K562 (cell line): ENCODE results near the gene CSNK1D. TPM values are rescaled to one million over a fixed set of nuclear protein-coding genes. Genes with fewer than 3 reads are reported as not detected.

Experiments
- ATAC-seq: fragments of 200-7000 bp; cut with Tn5 transposase; 3 replicates; pipeline ENCODE4 v1.9.1; 2020; ENCODE audit warnings: moderate library complexity
- BruUV-seq: library from RNA; stranded (reverse); fragments of 400-500 nt; replicated peaks from 2 replicates; lab custom pipeline; 2021; lab: Mats Ljungman, UMichigan
- CTCF ChIA-PET: fragments of 300-600 bp; formaldehyde crosslinking; extraction: SDS; loops from one replicate; lab custom pipeline; 2021; ENCODE audit warnings: low intra/inter-chr PET ratio; lab: Yijun Ruan, JAX
- POLR2A ChIA-PET: fragments of 300-600, 350-650 bp; sonication (Branson Sonifier 250); formaldehyde crosslinking; extraction: SDS; loops from one replicate; lab custom pipeline; 2021; ENCODE audit warnings: antibody characterized with exemption, inconsistent platforms; lab: Yijun Ruan, JAX
- DNase-seq, 4 experiments: peaks; one replicate each; pipeline versions ENCODE4 v3.0.0 to v3.0.0-alpha.2; 2011 to 2018; ENCODE audit warnings: low spot score in 3 of 4, mixed read lengths in 3 of 4; ENCODE audit errors: extremely low read depth in 1 of 4
- FAIRE-seq: peaks from 2 replicates; lab custom pipeline; 2011; peaks lifted over from hg19 to GRCh38; lab: Jason Lieb, UNC
- H2AFZ ChIP-seq: 2 replicates; pipeline ENCODE4 v1.6.0; 2011; ENCODE audit warnings: low read depth, low read length, control low read depth, inconsistent platforms
- H3K27ac ChIP-seq: fragments of 200-600 bp; 3 replicates; pipeline ENCODE4 v1.8.0; 2011; ENCODE audit warnings: low read depth, mild to moderate bottlenecking, control low read depth, inconsistent platforms, low read length, moderate library complexity, mixed read lengths; ENCODE audit errors: extremely low read depth
- H3K27me3 ChIP-seq, 2 experiments: fragments of 300-600 bp in 1 of 2; 2 replicates in 1 of 2; 3 replicates in 1 of 2; pipeline versions ENCODE4 v1.6.0 to v1.8.0; 2011; ENCODE audit warnings: inconsistent platforms in 2 of 2, low read length in 2 of 2, mild to moderate bottlenecking in 1 of 2, mixed read lengths in 1 of 2, moderate library complexity in 1 of 2; ENCODE audit not compliant: control insufficient read depth in 2 of 2, insufficient read depth in 2 of 2
- H3K36me3 ChIP-seq: fragments of 300-600 bp; 3 replicates; pipeline ENCODE4 v1.8.0; 2011; ENCODE audit warnings: mild to moderate bottlenecking, low read length, inconsistent platforms; ENCODE audit not compliant: control insufficient read depth, insufficient read depth
- H3K4me1 ChIP-seq, 2 experiments: fragments of 200-600 bp in 1 of 2; replicated peaks in 1 of 2; 2 replicates in 1 of 2; 3 replicates in 1 of 2; pipeline versions ENCODE4 v1.5.1 to v1.8.0; 2011; ENCODE audit warnings: inconsistent platforms in 2 of 2, low read length in 2 of 2, mild to moderate bottlenecking in 1 of 2, mixed read lengths in 1 of 2, moderate library complexity in 1 of 2; ENCODE audit not compliant: control insufficient read depth in 2 of 2, insufficient read depth in 2 of 2
- H3K4me2 ChIP-seq: 2 replicates; pipeline ENCODE4 v1.6.1; 2011; ENCODE audit warnings: low read length, control low read depth, inconsistent platforms, mixed read lengths; ENCODE audit not compliant: insufficient read depth
- H3K4me3 ChIP-seq: fragments of 200-600 bp; sonication (generic), shearing (Covaris generic); 2 replicates; pipeline ENCODE4 v1.5.1; 2016; ENCODE audit warnings: control low read depth, inconsistent platforms
- H3K79me2 ChIP-seq: fragments of 200-600 bp; 3 replicates; pipeline ENCODE4 v1.8.0; 2011; ENCODE audit warnings: low read length, inconsistent platforms; ENCODE audit not compliant: control insufficient read depth, insufficient read depth
- H3K9ac ChIP-seq, 2 experiments: 2 replicates each; pipeline versions ENCODE4 v1.6.0 to v1.6.1; 2011; ENCODE audit warnings: low read depth in 2 of 2, low read length in 2 of 2, control low read depth in 1 of 2, inconsistent platforms in 1 of 2, mild to moderate bottlenecking in 1 of 2, mixed read lengths in 1 of 2; ENCODE audit not compliant: insufficient read depth in 1 of 2
- H3K9me1 ChIP-seq: one replicate; pipeline ENCODE4 v1.6.0; 2011; ENCODE audit warnings: inconsistent platforms, mild to moderate bottlenecking, low read length, moderate library complexity; ENCODE audit not compliant: control insufficient read depth, insufficient read depth
- H3K9me3 ChIP-seq: replicated peaks from 2 replicates; pipeline ENCODE4 v1.5.1; 2011; ENCODE audit warnings: low read depth, low read length, inconsistent platforms; ENCODE audit not compliant: control insufficient read depth, insufficient read depth
- H4K20me1 ChIP-seq: replicated peaks from 2 replicates; pipeline ENCODE4 v1.6.1; 2011; ENCODE audit warnings: low read length, inconsistent platforms, mixed read lengths; ENCODE audit not compliant: control insufficient read depth, insufficient read depth
- NFYB ChIP-seq: IDR thresholded peaks from 2 replicates; pipeline ENCODE4 v1.6.1; 2011; ENCODE audit warnings: mild to moderate bottlenecking, moderate library complexity; ENCODE audit not compliant: insufficient read length; ENCODE audit errors: extremely low read depth
- RBM22 ChIP-seq: fragments of 200-400 bp; formaldehyde crosslinking; IDR thresholded peaks from 2 replicates; pipeline ENCODE4 v1.6.1; 2018; ENCODE audit warnings: low read length, low read depth; ENCODE audit not compliant: poor library complexity, severe bottlenecking
- ZNF707 ChIP-seq: fragments of 250-450 bp; sonication (Bioruptor Pico); conservative IDR thresholded peaks from 2 replicates; pipeline ENCODE4 v1.8.0; 2022; ENCODE audit warnings: inconsistent platforms, mild to moderate bottlenecking, moderate library complexity
- WGBS: fragments of 100-300 bp; shearing (Covaris generic); methylation state at CpG from one replicate; pipeline ENCODE4 v1.1.6; 2016; ENCODE audit warnings: low coverage, mixed read lengths; ENCODE audit not compliant: insufficient coverage; ENCODE audit errors: missing lambda C conversion rate; 5-methylcytosine and 5-hydroxymethylcytosine counted together
- in situ Hi-C: fragments of 300-500 bp; cut with MboI; formaldehyde crosslinking; loops from 4 replicates; pipeline ENCODE4 v1.15.0; 2018; ENCODE audit warnings: inconsistent platforms, mixed read lengths
- intact Hi-C: fragments of 100-400 bp; cut with micrococcal nuclease; formaldehyde crosslinking; loops from 2 replicates; pipeline ENCODE4 v1.14.2; 2022
- polyA plus RNA-seq, 8 experiments: library from polyadenylated mRNA; depleted of rRNA in 4 of 8; stranded (reverse) in 5 of 8; unstranded in 3 of 8; fragments of >200 nt; fragmentation: Nextera tagmentation in 2 of 8; fragmentation: Illumina TruSeq in 1 of 8; extraction: Ambion mirVana in 2 of 8; extraction: Trizol in 1 of 8; gene quantifications; 2 replicates each; pipeline versions ENCODE4 v1.2.1 to v1.2.3, GENCODE V29; 2011 to 2014; ENCODE audit warnings: inconsistent platforms in 1 of 8, missing spikeins in 1 of 8
- total RNA-seq, 7 experiments: library from RNA; depleted of rRNA in 6 of 7; stranded (reverse); fragments of >200 nt in 6 of 7; fragmentation: Illumina TruSeq in 2 of 7; extraction: Trizol in 2 of 7; gene quantifications; 2 replicates each; pipeline versions ENCODE4 v1.2.1 to v1.2.3, GENCODE V29; 2011 to 2021; ENCODE audit warnings: low replicate concordance in 1 of 7

CSNK1D gene
- total and polyA plus RNA-seq, 9 of the 15 experiments (the other 6 are each of a cell fraction or from before 2014, with no cell fraction given): 6.5 to 133 (median 41.3) TPM

DNA sequence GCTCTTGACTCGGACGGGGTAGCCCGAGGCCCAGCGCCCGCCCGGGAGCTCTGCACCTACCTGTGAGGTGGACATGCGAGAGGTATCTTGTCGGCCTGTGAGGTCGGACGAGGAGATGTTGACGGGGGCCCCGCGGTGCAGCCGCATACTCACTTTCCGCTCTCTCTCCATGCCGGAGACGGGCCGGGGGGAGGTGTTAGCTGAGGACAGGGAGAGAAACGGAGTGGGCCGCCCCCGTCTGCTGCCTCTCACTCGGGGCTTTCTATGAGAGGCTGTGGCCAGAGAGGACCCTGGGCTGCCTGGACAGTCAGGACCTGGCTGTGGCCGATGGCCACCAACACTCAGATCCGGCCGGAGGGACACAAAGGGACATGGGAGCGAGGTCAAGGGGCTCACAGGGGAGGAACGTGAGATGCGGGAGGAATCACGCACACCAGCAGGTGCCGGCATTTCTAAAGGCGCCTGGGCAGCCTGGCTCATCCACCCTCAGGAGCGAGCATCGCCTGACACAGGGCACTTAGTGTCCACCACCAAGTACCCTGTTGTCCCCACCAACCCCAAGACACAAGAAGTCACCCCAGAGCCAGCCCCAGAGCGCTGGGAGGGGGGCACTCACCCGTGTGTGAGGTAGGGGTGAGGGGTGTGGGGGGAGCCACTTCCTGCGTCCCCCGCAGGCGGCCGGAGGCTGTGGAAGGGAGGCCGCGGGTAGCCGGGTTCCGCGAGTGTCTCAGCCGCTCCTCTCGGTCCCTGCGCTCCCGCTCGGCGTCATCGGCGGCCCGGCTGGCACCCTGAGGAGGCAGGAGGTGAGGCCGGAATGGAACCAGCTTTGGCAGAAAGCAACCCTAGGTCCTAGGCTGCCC, 24.5 kb downstream of the CSNK1D start:
- no peaks in the 10 kb centered on the region for H4K20me1 ChIP-seq
- BruUV-seq: no TSS peak
- no peak for TF ChIP-seq ZNF707 (CRISPR knock-in tag)
- TF ChIP-seq NFYB: no peak
- TF ChIP-seq RBM22: peak; percentile 58
- TF ChIP-seq, all 486 proteins: peak for 1
- Histone ChIP-seq H3K27ac (no peak overlapping the region), H3K9ac (peak overlapping the region in 1 of 2 experiments; percentile 36; a peak in 1 of 4 replicates), H3K9me3 (no peaks in the 10 kb centered on the region), H2AFZ (no peak overlapping the region), H3K36me3 (peaks cover 96% of the 10 kb centered on the region; the same call in 2 of the 3 replicates), H3K27me3 (no peaks in the 10 kb centered on the region), H3K79me2 (peaks cover 39% of the 10 kb centered on the region), H3K4me2 (no peak overlapping the region), H3K4me3 (no peak overlapping the region), H3K9me1 (no peaks in the 10 kb centered on the region), H3K4me1 (peaks cover 0 to 33% of the 10 kb centered on the region in 2 experiments; a peak in 2 of 5 replicates)
- DNase-seq: no peak
- WGBS: 94% methylated on average over 22 of the region's 54 CpGs
- POLR2A ChIA-PET: interaction anchor here (1.1 kb wide), 1 partner anchor 20 kb away, joined by 4 read pairs; no protein-coding TSS in a partner anchor
- intact Hi-C loops (no loop called here), in situ Hi-C loops (no loop called here)
- no peak for ATAC-seq
- FAIRE-seq: no peak
- CTCF ChIA-PET: no interaction called here
